PC-9 (cell line): ENCODE measurements around the gene FOXF1.

Source experiments
- EZH2 ChIP-seq: fragments of 200-600 bp; sonication (generic); IDR thresholded peaks from 2 replicates; pipeline ENCODE4 v1.8.0; 2017; ENCODE audit warnings: antibody characterized with exemption, low read depth
- TF ChIP-seq, protein P1 (sequence below): fragments of 200-600 bp; sonication (generic); conservative IDR thresholded peaks from 2 replicates; pipeline ENCODE4 v1.6.1; 2017; ENCODE audit warnings: mixed run types, antibody characterized with exemption, mild to moderate bottlenecking, moderate library complexity

DNA sequence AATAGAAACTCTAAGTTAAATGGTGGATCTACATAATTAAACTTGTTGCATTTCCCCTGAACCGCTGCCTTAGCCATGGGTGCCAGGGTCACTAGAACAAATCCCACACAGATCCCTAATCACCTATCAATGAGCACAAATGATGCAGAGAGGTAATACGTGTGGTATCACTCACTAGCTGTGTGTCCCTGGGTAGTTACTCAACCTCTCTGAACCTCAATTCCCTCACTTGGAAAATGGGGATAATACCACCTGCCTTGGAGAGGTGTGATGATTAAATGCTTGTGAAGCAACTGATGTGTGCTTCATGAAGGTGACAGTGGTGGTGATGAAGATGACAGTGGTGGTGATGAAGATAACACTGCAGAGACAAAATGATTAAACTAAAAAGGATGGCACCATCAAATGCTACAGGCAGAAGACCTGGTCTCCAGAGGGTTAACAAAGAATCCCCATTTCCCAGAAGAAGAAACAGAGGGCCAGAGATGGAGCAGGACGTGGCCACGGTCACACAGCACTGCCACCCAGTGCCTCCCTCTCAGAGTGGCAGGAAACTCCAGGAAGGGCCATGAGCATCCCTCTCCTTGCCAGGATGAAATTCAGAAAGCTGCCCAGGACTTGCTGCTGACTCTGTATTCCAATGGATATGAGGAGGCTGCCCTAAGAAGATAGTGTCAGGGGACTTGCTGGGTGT lies 17.9 kb upstream of the FOXF1 start:
- TF ChIP-seq, protein P1, sequence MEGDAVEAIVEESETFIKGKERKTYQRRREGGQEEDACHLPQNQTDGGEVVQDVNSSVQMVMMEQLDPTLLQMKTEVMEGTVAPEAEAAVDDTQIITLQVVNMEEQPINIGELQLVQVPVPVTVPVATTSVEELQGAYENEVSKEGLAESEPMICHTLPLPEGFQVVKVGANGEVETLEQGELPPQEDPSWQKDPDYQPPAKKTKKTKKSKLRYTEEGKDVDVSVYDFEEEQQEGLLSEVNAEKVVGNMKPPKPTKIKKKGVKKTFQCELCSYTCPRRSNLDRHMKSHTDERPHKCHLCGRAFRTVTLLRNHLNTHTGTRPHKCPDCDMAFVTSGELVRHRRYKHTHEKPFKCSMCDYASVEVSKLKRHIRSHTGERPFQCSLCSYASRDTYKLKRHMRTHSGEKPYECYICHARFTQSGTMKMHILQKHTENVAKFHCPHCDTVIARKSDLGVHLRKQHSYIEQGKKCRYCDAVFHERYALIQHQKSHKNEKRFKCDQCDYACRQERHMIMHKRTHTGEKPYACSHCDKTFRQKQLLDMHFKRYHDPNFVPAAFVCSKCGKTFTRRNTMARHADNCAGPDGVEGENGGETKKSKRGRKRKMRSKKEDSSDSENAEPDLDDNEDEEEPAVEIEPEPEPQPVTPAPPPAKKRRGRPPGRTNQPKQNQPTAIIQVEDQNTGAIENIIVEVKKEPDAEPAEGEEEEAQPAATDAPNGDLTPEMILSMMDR = no peak
- TF ChIP-seq EZH2 = no peak
